NCI-H1930 (cell line): ENCODE results near the gene DCP2.
"Not testable (repeated sequence)": the region's sequence is repeated elsewhere in the genome, so short reads cannot be mapped to it uniquely, and the experiment has no call there.

Experiments
- DNase-seq, 2 experiments: peaks; one replicate each; lab custom pipeline; 2025; lab: John Stamatoyannopoulos, UW

The DCP2 gene

DNA sequence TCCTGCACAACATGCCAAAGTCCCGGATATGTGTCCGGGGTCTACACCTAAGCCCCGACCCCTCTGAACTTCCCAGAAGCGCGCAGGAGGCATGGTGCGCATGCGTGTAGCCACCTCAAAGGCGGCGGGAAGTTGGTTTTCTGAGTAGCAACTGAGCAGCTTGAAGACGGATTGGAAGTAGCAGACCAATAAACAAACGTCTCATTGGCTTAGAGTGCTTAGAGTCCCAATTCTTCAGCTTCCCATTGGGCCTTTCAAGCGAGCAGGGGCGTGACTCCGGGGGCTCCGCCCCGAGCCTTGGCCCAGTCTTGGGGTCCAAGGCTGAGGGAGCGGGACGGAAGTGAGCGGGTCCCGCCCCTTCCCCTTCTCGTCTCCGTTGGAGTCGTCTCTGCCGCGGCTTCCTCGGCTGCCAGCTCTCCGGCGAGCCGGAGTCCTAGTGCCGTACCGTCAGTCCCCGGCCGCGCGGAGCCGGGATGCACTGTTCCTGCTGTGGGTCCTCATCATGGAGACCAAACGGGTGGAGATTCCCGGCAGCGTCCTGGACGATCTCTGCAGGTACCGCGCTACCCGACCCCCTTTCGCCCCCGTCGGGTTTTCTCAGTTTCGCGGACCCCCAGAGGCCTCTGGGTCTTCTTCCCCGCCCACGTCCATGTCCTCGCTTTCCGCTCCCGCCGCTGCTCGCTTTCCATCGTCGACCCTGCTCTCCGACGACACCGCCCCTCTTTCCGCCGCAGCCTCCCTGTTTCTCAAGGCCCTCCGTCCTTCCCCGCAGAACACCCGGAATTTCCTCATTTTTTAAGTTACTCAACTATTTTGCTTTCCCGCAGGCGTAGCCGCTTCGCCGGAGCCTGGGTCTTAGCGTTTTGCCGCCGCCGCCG, at the start of gene DCP2:
Gene DCP2, plus strand, starts transcription at position 367 of the 878 bp plus-strand sequence. Its CDS starts 136 bp downstream, at position 503.
- peak; percentile 89 to 92 for DNase-seq

DNA sequence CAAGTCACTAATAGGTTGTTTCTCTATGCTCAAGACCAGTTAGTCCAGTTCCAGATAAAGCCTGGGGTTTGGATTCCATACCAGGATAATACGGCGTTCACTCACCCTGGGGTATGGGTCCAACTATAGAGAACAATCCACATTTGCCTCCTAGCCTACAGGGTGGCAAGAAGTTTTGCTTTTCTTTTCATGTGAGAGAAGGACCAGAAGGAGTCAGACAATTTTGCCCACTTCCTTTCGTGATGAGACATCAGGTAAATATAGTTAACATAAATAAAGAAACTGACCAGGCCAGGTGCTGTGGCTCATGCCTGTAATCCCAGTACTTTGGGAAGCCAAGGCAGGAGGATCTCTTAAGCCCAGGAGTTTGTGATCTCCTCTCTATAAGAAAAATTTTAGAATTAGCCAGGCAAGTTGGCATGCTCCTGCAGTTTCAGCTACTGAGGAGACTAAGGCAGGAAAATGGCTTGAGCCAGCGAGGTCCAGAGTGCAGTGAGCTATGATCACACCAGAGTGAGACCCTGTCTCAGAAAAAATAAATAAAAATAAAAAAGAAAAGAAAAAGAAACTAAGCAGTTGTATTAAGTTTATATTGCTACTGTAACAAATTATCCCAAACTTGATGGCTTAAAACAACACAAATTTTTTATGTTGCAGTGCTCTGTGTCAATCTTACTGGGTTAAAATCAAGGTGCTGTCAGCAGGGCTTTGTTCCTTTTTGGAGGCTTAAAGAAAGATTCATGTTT, 47.1 kb upstream of the DCP2 start:
- no peak for DNase-seq

DNA sequence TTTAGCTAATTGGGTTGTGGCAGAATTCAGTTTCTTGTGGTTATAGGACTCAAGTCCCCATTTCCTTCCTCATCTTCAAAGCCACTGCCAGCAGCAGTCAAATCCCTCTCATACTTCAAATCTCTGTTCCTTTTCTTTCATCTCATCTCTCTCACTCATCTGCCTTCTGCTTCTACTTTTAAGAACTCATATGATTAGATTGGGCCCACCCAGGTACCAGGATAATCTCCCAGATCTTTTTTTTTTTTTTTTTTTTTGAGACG, 46.6 kb upstream of the DCP2 start:
- DNase-seq = no peak

DNA sequence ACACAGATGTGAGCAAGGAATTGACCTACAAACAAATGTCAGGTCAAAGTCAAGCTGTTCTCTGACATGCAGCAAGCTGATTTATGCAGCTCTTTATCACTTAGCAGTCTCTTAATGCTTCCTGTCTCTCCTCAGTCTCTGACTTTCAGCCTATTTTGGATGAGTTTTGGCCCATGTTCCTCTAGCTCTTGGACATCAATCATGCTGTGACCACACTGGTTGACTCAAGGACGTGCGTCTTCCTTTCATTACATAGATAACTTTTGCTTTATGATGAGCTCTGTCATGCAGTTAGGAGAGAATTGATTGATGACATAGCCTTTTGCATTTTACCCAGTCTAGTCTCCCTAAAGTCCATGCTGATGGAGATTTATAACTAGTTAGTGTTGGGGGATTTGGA, 45.1 kb upstream of the DCP2 start:
- no peak for DNase-seq

DNA sequence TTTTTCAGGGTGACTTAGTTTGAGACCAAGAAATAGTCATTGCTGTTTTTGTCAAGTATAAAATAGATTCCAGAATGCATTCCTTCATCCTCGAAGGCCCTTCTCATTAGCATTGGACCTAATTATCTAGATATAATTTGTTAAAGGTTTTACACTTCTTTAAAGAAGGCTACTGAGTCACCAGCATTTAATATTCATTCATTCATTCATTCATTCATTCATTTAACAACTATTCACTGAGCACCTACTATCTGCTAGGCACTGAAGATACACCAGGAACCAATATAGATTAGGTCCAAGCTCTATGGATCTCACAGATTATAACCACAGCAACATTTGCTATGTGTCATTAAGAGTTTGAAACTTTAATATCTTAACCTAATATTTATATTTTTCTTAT, 43.5 kb upstream of the DCP2 start:
- no peak for DNase-seq

DNA sequence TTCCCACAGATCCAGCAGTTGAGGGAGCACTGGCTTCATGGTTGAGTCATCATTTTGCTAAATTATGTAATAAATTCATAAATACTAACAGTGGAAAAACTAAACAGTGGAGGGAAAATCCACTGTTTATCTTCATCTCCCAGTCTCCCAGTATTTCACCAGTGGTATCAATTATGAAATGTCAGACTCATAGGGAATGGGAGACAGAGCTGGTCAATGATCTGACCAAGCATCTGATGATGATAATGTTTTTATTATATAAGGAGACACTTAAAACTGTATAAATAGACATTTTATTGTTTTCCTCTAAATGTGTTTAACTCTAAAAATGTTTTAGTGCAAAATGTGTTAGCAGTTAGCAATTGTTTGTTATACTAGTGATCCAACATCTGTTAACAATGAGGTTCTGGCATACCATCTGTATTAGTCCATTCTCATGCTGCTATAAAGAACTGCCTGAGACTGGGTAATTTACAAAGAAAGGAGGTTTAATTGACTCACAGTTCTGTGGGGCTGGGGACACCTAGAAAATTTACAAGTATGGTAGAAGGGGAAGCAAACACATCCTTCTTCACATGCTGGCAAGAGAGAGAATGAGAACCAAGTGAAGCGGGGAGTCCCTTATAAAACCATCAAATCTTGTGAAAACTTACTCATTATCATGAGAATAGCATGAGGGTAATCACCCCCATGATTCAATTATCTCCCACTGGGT, 42.8 kb upstream of the DCP2 start:
- no peak for DNase-seq

DNA sequence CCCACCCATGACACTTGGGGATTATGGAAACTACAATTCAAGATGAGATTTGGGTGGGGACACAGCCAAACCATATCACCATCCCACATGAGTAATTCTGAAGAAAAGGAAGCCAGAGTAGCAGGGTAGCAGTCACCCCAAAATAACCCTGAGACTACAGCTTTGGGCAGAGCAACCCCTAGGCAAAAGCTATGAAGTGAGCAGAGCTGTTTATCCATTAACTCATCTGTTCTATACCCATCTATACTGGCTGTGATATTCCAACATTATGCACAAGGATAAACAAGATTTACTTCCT, 42.3 kb upstream of the DCP2 start:
- DNase-seq = no peak

DNA sequence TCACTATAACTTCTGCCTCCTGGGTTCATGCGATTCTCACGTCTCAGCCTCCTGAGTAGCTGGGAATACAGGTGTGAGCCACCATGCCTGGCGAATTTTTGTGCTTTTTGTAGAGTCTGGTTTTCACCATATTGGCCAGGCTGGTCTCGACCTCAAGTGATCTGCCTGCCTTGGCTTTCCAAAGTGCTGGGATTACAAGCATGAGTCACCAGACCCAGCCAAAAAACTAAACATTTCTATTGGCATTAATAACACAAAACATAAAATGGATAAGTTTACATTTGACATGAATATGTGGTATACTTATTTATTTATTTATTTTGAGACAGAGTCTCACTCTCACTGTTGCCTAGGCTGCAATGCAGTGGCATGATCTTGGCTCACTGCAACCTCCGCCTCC, 40.9 kb upstream of the DCP2 start:
- no peak for DNase-seq

DNA sequence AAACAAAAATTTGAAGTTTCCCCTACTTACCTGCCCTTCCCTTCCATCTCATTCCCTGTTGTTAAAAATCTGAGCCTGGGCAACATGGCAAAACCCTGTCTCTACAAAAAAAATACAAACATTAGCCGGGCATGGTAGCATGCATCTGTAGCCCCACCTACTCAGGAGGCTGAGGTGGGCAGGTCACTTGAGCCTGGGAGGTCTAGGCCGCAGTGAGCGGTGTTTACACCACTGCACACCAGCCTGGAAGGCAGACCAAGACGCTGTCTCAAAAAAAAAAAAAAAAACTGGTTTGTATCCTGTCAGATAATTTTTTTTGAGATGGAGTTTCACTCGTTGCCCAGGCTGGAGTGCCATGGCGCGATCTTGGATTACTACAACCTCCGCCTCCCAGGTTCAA, 38.3 kb upstream of the DCP2 start:
- DNase-seq = no peak

DNA sequence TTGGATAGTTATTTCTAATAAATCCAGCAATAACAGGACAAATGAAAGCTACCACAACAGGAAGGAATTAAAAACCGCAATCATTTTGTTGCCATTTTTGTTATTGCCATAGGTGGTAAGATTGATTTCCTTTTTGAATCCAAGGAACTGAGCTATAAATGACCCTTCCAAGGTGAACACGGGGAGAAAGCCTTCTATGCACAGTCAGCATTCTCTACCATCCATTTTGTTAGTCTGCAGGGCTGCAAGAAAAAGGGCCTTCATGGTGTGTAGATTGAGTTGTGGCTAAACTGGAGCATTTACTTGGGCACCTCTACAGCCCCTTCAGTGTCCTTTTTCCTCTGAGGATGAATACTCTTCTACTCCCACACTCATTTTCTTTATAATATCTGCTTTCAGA, 35.9 kb upstream of the DCP2 start:
- DNase-seq = no peak

DNA sequence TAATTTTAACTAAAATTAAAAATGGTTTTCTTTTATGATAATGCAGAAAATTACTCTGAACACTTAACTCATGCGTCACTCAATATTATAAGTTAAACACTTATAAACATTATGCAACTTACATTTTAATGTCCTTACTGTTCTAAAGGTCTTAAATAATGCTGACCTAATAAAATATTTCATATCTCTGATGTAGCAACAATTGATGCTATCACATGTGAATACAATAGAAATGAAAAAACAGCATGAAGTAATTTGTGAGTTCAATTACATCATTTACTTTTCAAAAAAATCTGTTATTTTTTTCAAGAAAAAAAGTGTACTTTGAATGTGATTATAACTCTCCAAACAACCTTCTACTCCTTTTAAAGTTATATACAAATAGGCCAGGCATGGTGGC, 28.1 kb upstream of the DCP2 start:
- DNase-seq = no peak

DNA sequence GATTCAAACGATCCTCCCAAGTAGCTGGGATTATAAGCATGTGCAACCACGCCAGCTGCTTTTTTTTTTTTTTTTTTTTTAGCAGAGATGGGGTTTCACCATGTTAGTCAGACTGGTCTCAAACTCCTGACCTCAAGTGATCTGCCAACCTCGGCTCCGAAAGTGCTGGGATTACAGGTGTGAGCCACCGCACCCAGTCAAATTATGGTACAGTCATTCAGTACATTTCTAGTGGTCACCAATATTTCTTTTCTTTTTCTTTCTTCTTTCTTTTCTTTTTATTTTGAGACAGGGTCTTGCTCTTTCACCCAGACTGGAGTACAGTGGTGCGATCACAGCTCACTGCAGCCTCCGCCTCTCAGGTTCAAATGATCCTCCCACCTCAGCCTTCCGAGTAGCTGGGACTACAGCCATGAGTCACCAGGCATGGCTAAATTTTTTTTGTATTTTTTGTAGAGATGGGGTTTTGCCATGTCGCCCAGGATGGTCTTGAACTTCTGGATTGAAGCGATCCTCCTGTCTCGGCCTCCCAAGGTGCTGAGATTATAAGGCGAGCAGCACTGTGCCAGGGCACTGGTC, 25.4 kb upstream of the DCP2 start:
- DNase-seq = no peak

DNA sequence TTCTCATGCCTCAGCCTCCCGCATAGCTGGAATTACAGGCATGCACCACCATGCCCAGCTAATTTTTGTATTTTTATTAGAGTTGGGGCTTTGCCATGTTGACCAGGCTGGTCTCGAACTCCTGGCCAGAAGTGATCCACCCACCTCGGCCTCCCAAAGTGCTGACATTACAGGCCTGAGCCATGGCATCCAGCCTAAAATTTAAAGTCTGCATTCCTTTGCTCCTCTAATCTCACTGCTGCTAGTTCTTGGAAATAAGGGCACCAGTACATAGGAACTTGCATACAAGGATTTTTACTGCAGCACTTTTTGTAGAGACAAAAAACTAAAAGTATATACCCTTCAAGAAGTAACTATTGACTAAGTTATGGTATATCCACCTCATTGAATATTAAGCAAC, 20.0 kb upstream of the DCP2 start:
- DNase-seq = no peak

DNA sequence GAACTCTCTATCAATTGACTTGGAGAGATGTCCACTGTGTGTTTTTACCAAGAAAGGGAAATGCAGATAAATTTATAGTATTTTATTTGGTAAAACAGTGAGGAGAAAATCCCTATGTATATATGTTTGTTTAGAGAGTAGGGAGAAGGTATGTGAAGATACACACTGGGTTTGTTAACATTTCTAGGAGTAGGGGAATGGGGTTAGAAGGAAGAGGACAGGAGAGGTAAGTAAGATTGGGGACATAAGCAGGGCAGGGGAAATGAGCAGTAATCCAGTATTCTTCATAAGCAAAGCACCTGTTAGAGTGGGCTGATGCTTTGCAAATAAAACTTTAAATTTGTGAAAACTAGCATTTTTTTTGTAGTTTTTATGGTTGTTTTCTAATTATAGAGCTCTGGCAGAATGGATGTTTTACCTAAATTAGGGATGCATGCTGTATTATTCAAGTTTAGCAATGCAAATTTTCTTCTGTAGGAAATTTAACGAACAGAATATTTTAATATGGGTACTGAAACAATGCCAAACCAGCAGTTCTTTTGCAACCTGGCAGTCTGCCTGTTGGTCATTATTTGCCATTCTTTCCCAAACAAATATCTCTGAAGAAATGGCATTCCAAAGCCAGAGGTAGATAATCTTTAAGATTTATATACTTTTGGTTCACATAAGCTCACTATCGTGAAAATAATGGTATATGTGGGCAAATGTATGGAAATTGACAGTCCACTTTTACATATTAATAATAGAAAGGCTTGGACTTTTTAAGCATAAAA, 19.4 kb upstream of the DCP2 start:
- DNase-seq = no peak

DNA sequence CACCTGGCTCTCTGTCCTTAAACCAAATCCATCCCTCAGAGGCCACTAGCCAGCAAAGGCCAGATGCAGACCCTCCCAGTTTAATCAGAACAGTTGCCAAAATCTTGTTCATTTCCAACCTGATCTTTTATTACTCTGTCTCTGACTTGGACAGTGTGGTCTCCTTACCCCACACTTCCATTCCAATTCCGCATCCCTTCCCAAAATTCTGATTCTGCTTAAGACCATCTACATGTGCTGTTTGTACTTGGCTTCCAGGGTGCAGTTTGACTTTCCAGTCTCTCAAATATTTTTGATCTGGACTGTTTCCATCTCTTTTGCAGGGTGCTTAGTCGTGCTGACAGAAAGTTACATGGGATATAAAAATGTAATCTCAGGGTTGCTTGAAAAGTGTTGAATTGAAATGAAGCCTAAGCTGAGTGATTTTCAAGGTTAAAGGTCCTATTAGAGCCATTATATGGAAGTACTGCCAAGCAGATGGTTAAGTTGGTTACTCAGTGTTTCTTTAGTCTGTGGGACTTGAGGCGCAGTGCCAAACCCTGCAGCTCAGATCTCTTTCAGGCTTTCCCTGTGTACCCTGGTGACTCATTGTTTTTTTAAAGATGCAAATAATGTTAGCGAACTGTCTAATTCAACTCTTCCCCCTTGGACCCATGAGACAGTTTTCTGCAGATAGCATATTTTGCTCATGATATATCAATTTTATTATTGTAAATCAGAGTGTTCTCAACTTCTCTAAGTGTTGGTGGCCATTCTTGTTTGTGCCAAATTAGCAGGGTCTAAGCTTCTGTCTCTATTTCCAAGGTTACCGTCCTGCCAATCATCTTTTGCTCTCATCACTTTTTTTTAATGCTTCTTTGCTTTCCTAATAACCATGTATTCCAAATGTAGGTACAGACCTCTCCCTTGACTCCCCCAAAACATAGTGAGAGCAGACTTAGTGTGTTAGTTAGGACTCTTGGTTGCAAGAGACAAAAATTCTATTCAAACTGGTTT, 18.2 kb upstream of the DCP2 start:
- no peak for DNase-seq

DNA sequence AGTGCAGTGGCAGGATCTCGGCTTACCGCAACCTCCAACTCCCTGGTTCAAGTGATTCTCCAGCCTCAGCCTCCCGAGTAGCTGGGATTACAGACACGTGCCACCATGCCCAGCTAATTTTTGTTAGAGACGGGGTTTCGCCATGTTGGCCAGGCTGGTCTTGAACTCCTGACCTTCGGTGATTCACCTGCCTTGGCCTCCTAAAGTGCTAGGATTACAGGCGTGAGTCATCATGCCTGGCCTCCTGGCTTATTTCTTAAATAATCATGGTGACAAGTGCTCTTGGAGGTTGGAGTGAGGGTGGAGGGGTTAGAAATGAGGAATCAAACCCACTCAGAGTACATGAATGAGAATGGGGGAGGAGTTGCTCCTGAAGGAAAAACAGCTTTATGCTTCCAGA, 16.7 kb upstream of the DCP2 start:
- not testable (repeated sequence) for DNase-seq

DNA sequence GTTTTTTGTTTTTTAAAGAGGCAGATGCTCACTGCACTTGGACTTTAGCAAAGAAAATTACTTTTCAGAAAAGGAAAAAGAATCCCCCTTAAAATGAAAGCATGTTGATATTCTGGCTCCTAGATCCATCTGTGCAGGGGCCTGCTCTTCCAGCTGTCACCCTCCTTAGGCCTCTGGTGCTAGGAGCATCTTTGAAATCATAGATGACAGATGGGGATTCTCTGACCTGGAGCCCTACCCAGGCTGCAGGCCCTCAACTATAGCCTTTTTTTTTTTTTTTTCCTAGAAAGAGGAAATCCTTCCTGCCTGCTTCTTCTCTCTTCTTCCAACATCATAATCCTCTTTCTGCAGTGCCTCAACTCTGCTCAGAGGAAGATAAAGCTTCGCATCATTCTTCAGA, 16.3 kb upstream of the DCP2 start:
- no peak for DNase-seq

DNA sequence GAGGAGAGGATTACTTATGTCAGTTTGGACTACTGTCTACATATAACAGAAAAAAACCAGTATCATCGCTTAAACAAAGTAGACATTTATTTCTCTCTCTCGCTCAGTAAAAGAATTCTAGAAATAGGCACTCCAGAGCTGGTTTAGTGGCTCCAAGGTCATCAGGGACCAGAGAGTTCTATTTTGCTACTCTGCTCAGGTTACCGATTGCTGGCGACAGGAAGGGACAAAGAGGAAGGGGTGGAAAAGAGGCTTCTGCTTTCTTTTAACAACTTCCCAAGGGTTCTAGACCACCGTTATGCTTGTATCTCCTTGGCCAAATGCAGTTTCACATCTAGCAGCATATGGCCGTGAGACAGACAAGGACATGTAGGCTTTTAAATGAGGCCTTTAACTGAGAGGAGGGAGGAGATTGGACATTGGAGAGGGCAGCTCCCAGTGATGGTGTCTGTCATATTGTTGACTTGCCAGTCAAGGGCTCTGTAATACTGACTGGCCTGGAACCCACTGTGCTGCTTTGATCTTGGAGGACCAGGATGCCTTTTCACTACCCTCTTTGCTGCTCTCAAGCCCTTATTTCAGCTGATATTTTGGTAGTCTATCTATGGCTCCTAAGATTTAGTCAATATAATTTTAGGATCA, 15.6 kb upstream of the DCP2 start:
- DNase-seq = no peak

DNA sequence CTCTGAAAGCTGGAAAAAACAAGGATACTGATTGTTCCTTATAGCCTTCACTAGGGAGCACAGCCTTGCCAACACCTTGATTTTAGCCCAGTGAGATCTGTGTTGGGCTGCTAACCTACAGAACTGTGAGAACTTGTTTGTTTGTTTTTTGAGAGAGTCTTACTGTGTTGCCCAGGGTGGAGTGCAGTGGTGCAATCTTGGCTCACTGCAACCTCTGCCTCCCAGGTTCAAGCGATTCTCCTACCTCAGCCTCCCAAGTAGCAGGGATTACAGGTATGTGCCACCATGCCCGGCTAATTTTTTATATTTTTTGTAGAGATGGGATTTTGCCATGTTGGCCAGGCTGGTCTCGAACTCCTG, 13.2 kb upstream of the DCP2 start:
- DNase-seq = not testable (repeated sequence)

DNA sequence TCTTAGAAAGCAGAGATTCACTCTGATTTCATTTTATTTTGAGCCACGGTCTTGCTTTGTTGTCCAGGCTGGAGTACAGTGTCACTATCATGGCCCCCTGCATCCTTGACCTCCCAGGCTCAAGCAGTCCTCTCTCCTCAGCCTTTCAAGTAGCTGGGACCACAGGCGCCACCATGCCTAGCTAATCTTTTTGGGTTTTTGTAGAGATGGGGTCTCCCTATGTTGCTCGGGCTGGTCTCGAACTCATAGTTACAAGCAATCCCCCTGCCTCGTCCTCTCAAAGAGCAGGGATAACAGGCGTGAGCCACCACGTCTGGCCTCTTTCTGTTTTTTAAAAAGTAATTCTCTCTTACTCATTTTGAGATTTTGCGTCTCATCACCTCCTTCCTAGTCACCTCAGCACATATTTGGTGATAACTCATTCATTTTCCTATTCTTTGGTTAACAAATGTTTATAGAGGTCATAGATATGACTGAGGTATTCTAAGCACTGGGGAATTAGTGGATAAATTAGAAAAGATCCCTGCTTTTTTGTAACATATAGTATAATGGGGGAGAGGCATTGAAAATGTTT, 10.8 kb upstream of the DCP2 start:
- no peak for DNase-seq
